Raji (cell line): Measurements from ENCODE around the gene IFNE.

Experiments
- POLR2A ChIP-seq: IDR thresholded peaks from 2 replicates; pipeline ENCODE4 v1.6.1; 2011; ENCODE audit warnings: low read depth, low read length, control low read depth; ENCODE audit not compliant: insufficient read depth

The IFNE gene

DNA sequence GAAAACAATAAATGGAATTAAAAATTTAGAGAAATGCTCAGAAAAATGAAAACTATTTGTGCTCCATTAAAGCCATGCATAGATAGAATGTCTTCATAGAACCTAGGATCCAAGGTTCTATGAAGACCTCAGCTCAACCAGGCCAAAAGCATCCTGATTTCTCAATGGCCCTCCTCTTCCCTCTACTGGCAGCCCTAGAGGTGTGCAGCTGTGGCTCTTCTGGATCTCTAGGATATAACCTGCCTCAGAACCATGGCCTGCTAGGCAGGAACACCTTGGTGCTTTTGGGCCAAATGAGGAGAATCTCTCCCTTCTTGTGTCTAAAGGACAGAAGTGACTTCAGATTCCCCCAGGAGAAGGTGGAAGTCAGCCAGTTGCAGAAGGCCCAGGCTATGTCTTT is 26.8 kb downstream of the IFNE start:
- TF ChIP-seq POLR2A, result no peak

DNA sequence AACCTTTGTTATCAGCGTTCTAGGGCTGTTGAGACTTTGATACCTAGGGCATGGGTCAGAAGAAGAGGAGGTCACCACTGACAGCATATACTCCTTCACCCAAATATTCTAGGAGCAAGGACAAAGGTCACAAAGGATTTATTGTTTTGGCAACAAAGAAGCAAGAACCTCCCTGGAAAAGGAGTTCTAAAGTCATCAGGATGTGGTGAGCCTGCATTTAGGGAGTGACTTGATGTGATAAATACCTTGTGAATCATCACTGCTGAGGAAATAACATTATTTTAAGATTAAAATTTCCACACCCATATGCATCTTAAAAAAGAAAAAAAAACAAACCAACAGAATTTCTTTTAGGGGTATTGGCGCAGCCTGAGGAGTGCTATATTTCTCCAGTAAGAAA is 28.0 kb downstream of the IFNE start:
- TF ChIP-seq POLR2A, result no peak

DNA sequence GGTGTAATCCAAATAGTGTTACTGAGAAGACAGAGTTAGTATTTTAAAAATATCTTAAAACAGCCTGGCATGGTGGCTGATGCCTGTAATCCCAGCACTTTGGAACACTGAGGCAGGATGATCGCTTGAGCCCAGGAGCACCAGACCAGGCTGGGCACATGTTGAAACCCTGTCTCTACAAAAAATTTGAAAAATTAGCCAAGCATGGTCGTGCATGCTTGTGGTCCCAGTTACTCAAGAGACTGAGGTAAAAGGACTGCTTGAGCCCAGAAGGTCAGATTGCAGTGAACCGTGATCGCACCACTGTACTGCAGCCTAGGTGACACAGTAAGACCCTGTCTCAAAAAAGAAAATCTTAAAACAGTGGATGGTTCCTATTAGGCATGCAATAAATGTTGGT is 29.4 kb downstream of the IFNE start:
- TF ChIP-seq POLR2A, result no peak

DNA sequence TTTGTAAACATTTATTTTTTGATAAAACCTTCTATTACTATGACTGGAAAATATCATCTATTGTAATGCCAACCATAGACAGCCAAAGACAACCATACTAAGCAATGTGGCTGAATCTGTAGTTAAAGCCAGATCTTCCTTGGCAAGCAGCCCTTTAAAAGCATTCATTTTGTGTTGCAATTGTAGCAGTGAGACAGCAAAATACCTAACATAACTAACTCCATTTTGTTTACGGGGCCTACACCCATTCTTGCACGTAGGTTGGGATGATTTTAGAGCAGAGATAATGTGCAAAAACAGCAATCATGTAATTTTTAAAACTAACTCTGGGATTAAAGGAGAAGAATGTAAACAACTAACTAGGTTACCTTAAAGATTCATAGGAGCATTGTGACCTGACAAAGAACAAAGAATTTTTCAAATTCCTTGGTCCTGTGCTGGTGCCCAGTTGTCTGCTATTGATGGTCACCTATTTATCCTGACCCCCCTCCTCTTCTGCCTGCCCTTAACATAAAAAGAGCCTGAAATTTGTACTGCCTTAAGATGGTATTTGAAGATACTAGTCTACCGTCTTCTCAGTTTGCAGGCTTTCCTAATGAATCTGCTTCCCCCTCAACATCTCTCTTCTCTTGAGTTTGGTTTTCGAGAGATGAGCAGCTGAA is 31.2 kb downstream of the IFNE start:
- no peak for TF ChIP-seq POLR2A

DNA sequence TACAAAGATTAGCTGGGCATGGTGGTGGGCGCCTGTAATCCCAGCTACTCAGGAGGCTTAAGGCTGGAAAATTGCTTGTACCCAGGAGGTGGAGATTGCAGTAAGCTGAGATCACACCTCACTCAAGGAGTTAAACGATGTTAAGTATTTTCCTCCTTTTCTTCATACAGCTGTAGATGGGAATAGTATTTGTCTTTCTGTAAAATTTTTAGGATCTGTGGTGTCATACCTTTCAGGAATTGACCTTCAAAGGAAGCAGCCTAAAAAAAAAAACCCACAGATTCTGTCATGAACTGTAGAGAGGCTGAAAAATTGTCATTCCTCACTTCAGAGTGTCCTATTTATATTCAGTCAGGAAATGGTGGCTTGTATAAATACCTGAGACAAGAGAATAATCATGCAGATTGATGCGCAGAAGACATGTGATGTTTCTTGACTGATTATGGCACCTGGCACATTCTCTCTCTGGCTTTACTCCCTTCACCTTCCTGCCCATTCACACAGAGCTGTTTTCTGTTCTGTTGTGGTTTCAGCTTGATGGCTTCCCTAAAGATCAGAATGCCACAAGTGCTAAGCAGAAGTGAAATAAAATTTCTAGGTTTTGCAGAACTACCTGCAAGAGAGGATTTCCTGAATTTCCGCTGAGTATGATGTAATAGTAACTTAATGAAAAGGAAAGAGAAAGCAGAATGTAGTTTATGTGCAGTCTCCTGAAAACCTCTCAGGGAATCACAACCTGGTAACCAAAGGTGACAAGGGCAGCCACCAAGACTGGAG is 38.1 kb downstream of the IFNE start:
- TF ChIP-seq POLR2A, result no peak

DNA sequence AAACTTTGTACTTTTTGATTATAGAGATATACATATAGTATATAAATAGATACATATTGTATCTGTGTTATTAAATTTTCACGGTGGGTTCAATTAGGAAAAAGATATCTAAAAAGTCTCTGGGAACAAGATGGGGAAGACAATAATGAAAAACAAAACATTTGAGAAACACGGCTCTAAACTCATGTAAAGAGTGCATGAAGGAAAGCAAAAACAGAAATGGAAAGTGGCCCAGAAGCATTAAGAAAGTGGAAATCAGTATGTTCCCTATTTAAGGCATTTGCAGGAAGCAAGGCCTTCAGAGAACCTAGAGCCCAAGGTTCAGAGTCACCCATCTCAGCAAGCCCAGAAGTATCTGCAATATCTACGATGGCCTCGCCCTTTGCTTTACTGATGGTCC is 42.0 kb downstream of the IFNE start, which contains the start of gene IFNA1:
Gene IFNA1, plus strand, starts transcription at position 301 of the 400 bp plus-strand sequence. Its CDS starts 69 bp downstream, at position 370.
- no peak for TF ChIP-seq POLR2A

DNA sequence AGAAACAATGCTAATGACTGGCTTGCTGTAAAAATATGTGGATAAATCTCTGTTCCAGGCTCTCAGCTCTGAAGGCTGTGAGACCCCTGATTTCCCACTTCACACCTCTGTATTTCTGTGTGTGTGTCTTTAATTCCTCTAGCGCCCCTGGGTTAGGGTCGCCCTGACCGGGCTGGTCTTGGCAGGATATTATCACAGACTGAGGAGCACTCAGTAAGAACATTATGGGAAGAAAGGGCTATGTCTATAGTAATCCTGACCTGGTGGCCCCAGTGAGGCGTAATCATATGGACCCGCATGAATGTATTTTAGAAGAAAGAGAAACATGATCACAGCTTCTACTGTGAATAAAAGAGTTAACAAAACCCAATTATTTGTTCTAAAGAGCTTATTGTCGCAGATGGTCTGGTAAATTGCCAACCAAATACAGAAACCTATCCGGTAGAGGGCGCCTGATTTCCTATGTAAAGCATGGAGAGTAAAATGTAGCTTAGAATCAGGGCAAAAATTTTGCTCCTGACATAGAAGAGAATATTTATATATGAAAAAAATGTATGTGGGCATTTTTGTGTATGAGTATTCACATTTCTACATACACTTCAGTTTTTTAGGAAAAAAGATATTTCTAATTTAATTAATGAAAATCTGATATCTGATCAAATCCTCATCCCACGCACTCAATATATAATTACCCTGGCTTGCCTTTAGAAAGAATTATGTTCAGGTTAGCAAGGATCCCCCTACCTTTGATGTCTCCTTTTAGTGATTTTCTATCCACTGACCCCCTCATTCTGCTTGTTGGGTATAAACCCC is 47.7 kb downstream of the IFNE start:
- TF ChIP-seq POLR2A, result no peak

DNA sequence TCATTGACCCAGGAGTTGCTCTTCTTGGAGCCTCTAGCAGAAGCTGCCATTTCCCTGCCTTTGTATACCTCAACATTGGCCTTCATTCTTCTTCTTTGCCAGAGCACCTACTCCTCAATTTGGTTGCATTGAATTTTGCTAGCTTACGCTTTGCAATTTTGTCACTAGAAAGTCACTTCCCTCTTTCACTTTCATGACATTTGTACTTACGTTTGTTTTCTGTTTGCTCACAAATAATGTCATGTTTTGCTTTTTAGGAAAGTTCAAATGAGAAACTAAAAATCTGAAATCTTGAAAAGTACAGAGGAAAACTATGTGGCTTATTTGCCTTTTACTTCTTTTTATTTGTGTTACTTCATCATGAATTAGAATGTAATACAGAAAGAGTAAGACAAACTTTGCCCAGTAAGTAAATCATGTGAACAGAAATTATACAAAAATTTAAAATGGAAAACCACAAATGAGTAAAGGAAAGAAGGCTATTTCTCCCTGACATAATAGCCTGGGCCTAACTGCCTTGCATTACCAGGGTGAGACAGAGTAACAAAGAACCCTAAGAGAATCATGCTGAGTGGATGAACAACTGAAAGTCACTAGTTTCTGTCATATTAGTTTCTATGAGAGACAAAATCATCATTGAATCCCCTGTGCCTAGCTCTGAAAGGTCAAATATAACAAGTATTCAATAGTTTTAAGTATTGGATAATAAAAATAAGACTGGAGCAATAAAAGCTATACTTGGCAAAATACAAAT is 49.3 kb downstream of the IFNE start:
- no peak for TF ChIP-seq POLR2A
